Stromal cell of bone marrow (primary cell): ENCODE measurements around the gene ZNF451.
A peak's percentile ranks its signal among the peaks of the same experiment; 100 is the strongest.

Experiments used
- DNase-seq: peaks from one replicate; pipeline ENCODE4 v3.0.0-alpha.2; 2012; ENCODE audit warnings: low read depth

ZNF451 gene

DNA sequence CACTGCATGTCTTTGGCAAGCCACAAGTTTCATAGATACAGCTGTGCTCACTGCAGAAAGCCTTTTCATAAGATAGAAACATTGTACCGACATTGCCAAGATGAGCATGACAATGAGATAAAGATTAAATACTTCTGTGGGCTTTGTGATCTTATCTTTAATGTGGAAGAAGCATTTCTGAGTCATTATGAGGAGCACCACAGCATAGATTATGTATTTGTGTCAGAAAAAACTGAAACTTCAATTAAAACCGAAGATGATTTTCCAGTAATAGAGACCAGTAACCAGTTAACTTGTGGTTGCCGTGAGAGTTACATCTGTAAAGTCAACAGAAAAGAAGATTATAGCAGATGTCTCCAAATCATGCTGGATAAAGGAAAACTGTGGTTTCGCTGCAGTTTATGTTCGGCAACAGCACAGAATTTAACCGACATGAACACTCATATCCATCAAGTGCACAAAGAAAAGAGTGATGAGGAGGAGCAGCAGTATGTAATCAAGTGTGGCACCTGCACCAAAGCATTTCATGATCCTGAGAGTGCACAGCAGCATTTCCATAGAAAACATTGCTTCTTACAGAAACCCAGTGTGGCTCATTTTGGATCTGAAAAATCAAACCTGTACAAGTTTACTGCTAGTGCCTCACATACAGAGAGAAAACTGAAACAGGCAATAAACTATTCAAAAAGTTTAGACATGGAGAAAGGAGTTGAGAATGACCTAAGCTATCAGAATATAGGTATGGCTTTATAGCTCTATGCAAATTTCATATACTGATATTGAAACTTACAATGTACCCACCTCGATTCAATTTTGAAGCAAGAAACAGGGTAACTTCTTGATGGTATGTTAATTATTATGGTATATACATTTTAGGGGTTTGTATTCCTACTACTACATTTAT, 58.2 kb downstream of the ZNF451 start:
- no peak for DNase-seq

DNA sequence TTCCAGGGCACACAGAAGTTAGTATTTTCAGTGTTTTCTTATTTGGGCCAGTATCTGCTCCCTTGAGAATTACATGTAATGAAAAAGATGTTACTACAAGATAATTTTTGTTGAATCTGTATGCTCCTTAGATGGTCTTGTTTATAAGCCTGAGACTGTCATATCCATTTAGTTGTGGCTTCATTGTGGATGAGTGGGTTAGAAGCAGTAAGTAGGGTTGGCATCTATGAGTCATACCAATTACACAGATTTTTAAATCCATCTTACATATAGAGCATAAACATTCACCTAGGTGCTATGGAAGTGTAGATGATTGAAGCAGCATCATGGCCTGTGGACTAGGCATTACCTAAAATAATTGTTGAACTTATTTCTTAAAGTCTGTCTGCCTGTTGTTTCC, 68.7 kb downstream of the ZNF451 start:
- no peak for DNase-seq

DNA sequence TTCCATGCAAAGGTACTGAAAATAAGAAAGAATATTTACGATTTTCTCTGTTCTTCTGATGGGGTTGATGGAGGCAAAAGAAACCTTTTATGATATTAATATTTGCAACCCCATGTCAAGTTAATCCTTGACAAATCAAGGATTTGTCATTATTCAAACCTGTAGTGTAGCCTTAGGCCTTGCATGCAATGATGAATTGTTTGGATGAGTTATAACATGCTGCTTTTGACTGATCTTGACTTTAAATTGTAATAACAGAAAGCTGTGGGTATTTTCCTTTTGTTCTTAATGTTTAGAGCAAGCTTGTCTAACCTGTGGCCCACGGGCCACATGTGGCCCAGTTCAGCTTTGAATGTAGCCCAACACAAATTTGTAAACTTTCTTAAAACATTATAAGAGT, 69.1 kb downstream of the ZNF451 start:
- no peak for DNase-seq

DNA sequence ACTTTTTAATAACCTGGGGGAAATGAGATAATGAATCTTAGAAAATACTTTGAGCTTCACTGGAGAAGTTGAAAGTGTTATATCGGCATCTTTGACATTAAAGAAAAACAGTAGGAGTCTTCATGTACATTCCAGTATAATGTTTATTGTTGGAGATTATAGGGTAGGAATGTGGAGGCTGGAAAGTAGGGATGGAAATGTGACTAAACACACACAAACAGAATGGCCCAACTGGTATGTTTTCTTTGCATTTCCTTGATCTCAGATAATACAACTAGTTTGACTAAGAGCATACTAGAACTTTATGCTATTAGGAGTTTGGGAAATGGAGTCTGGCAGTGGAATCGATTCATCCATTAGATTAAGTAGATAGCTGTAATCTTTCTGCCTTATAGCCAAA, 72.0 kb downstream of the ZNF451 start:
- DNase-seq = no peak

DNA sequence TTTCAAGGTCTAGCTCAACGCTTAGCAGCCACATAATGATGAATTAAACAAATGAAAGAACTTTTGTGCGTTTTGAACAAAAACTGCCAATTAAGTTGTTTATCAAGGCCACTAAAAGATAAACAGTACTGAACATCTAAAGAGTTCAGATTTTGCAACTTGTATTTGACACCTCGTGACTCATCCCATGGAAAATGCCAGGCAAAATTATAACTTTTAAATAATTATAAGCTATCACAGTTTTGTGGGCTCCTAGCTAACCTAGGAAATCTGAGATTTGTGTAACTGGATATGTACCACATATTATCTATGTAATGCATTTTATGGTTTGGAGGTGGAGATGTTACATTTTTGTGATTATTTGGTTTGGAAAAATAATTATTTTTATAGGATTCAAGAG, 72.5 kb downstream of the ZNF451 start:
- no peak for DNase-seq

DNA sequence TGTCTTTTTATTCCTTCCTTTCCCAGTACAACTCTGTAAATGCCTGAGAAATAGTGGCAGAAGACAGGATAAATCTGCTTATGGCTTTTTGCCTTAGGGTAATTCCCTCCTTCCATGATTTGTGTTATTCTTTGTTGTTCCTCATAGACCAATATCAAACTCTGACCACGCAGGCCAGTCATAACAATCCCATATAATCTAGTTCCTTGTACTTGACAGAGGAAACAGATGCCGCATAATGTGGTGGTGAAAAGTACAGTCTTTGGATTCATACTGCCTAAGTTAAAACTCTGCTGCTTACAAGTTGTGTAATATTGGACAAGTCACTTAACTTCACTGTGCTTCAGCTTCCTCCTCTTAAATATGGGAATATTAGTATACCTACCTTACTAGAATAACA, 74.0 kb downstream of the ZNF451 start:
- DNase-seq = no peak

DNA sequence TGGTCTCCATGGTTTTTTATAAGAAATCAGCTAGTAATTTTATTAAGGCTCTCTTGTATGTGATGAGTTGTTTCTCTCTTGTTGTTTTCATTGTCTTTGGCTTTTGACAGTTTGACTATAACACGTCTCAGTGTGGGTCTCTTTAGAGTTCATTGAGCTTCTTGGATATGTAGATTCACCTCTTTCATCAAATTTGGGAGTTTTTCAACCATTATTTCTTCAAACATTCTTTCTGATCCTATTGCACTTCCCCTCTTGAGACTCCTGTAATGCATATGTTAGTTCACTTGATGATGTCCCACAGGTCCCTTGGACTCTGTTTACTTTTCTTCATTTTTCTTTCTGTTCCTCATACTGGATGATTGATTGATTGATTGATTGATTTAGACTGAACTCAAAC, 75.1 kb downstream of the ZNF451 start:
- no peak for DNase-seq

DNA sequence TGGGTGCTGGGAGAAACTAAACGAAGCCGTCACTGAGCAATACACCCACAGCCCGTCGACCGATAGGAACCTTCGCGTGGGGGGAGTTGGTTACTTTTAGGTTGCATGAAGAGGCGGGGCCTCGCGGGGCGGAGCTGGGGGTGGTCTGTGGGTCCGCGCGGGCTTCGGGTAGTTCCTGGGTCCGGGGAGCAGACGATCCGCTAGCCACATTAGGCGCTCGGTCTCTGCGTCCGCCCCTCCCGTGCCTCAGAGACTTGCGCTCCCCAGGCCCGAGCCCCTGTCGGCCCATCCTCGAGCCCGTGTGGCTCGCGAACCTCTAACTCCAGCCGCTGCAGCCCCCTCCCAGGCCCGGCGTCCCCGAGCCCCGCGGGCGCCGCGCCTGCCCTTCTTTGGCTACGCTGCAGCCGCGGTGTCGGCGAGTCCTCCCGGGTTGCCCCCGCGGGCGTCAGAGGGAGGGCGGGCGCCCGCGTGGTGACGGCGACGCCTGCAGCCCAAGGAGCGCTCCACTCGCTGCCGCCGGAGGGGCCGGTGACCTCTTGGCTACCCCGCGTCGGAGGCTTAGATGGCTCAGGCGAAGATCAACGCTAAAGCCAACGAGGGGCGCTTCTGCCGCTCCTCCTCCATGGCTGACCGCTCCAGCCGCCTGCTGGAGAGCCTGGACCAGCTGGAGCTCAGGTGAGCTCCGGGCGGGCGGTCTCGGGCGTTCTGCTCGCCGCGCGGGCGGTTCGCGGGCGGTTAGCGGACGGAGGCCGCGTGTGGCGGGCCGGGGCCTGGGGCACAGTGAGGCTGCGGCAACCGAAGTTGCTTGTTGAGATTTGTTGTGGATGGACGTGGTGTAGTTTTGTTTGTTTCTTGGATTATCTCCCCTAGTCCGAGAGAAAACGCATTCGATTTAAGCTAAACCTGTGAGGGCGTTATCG, 82.4 kb downstream of the ZNF451 start, which contains the start of gene BAG2:
Gene BAG2 (plus strand): TSS at position 191 of the 920 bp plus-strand sequence. CDS start 372 bp downstream, at position 563.
- DNase-seq = peak; percentile 82

DNA sequence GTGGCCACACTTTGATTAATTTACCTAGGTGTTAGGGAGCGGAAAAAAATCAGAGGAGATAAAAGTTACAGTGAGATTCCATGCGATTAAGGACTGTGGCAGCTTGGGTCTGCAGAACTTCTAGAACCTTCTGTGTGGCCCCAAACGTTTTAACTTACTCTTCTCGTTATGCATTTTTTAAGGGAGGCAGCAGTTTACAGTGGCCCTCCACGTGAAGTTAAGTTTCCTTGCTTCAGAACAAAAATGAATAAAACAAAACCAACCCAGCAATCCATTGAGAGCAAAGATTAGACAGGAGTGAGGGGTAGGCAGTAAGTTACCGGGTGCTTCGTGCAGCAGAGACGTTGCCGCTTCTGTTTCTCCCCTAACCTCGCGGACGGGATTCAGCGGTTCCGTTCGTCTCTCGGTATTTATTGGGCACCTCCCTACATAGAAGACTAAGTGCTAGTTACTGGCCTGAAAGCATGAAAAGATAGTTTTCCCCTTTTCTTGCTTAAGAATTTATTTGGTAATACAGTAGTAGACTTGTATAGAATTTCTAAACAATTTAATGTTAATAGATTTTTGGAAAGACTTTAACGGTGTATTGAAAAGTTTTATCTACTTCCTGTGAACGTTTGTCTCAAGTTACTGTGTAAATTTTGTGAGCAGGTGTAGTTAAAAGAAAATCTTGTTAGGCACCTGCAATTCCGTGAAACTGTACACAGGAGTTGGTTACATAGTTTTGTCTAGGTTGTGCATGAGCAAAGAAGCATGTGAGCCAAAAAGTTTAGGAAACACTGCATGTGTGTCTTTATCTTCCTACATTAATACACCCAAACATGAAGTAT, 83.3 kb downstream of the ZNF451 start:
- DNase-seq = no peak

DNA sequence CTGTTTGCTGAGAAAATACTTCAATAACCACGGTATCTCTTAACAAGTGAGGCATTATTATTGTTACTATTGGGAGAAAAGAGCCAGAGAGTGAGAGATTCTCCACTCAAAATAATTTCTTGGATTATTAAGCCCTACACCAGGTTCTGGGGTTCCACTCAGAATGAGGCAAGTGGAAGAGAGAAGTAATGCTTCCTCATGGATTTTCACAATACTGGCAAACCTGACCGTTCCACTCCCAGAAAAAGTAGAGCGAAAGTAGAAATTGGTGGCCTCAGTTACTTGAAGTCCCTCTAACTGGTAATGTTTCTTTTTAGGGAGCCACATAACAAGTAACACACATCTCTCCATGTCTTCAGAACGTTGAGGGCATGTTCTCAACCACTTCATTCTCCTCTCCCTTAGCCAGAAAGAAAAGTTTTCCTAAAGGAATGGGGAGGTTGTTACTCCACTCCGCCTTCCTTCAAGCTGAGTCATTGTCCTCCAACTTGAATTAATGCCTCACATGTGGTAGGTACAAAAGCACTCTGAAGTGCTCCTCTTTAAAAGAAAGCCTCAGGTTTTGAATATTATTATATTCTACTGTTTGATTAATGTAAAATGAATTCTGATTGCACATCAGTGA, 84.0 kb downstream of the ZNF451 start:
- DNase-seq = peak; percentile 70

DNA sequence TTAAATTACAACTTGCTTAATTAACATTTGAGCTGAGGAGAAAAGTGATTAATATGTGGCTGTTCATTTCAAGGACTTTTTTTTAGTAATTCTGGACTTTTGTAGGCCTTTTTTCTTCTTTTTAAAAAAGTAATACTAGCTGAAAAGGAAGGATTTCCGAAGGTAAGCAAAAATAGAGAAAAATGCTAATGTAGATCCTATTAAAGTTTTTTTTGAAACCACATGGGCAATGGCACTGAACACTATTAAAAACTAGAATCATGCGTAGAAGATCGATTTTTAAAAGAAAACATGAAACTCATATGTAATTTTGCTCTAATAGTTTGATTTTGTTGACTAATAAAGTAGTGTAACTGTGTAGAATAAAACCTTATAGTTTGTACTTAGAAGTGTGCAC, 84.5 kb downstream of the ZNF451 start:
- no peak for DNase-seq

DNA sequence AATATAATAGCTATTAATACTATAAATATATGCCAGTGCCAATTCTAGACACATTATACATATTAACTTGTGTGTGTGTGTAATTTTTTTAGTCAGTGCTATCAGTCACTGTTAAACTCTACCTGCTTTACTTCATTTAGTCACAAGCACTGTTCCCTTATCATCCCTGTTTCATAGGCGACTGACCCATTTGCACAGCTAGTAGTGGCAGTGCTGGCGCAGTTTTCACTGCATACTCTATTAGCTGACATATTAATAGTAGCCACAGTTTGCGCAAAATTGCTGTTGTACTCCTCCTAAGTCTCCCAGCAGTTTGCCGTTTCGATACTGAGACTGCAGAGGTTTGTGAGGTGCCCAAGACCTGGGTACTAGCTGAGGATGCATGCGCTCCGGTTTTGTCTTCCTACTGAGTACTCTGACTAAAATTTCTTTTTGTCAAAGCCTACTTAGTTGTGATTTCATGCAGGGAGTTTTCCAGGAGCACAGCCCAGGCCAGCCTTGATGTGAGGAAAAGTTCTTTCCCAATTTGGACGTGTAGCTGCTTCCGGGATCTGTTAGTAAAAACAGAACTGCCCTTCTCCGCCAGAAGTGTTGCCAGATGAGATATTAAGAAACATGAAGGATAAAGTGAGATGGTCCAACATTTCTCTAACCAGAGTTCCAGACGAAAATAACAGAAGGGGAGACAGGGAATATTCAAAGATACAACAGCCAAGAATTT, 87.7 kb downstream of the ZNF451 start:
- peak; percentile 53 for DNase-seq

DNA sequence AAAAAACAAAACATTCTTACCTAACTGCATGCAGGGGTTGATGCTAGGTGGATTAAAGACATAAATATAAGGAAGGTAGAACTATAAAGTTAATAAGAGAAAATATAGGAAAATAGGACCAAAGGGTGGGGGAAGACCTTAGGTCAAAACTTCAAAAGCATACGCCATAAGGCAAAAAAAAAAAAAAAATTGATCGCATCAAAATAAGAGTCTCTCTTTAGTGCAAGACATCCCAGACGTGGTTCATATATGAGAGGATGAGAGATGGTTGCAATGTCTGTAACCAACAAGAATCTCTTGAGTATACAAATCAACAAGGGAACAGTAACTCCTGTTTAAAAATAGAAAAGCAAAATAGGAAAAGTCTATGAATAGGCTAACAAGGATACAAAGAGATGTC, 90.6 kb downstream of the ZNF451 start:
- no peak for DNase-seq

DNA sequence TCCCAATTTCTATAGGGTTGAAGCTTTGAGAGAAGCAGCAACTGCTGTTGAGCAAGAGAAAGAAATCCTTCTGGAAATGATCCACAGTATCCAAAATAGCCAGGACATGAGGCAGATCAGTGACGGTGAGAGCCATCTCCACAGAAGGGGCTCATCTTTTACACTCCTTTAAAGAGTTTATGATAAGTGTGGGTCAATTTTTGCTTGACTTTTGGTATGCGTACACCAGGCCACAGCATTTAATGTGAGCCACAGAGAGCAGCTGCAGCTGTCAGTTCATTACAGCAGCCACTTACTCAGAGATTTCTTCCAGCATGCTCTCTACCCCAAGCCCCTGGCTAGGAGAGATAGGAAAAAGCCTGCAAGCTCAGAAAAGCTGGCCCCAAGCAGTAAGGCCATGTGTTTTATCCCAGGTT, 92.0 kb downstream of the ZNF451 start:
- no peak for DNase-seq

DNA sequence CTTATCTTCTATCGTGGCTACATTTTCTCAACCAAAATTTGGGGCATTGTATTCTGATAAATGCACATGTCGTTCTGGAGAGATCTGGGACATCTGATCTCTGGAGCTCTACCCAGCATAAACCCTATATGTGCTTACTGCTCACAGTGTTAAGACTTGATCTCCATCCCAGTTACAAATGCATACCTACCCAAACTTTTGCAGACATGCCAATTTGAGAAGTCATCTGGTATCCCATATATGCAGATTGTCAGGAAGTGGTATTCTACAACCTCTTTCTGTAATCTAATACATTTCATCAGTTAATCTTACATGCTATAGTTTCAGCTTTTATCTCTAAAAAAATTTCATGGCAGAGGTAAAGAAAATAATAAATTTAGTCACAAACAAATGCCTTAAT, 93.3 kb downstream of the ZNF451 start:
- no peak for DNase-seq

DNA sequence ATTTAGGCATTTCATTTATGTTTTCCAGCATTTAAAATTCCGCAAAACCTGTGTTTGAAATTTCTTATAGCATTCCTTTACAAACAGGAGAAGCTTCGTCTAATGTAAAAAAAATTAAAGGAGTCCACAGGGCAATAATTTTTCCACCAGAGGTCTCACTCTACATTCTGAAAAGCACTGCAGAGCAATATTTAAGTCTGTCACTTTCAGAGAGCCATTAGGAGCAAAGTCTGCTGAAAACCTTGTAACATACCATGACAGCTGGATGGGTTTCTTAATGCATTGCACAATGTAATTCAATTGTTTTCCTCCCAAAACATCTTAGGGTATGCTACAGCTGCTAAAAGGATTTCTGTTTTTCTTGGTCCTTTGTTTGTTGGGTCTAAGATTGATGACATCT, 100.2 kb downstream of the ZNF451 start:
- peak; percentile 29 for DNase-seq

DNA sequence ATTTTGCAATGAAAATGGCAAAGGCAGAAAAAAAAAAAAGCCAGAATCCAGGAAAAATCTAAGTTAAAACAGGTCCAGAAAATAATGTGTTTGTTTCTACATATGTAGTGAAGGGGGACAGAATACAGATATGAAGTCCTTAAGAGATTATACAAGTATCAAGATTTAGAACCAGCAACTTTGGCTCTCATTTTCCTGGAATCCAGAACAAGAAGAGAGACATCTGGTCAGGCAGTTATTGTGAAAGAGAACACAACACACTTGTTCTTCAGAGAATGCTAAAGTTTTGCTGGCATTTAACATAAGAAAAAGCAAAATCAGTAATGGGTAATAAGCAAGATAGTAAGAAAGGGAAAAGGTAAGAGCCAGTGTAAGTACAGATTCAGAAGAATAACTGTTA, 103.2 kb downstream of the ZNF451 start:
- no peak for DNase-seq

DNA sequence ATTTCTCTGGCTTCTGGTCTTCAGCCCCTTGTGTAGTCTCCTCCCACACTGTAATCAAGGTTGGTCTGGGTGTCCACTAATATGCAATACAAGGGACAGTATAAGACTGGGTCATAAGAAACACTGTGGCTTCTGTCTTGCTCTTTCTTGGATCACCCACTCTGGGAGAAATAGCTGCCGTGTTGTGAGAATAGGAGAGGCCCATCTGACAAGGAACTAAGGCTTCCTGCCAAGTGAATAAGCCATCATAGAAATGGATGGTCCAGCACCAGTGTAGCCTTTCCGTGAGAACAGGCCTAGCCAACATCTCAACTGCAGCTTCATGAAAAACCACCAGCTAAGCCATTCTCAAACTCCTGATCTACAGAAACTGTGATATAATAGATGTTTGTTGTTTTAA, 105.5 kb downstream of the ZNF451 start:
- DNase-seq = no peak

DNA sequence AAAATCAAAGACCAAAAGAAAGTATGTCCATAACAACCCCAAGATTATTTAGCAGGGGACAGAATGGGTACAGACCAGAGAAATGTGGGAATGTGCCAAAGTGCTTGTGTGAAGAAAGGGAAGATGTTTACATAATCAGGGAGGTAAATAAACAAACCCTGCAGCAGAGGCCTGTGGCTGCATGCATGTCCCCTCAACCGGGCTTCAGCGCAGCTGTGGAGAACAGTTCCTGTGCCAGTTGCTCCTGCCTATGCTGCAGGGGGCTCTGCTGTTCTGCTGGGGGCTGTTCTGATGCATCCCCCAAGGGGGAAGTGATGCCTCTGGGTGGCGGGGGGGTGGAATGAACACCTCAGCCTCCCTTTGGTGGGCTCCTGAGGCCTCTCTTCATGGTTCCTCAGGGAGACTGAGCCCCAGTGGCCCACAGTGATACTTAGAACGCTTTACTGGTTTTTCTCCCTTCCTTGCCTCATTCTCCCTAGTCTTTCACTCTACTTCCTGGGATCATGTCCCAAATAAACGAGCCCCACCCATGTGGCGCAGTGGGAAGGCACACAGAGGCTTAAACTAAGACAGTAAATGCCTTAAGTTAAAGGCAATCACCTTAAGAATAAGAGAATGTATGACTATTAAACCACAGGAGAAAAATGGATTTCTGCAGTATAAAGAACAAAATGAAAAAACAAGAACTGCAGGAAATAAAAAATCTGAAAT, 109.1 kb downstream of the ZNF451 start:
- no peak for DNase-seq

DNA sequence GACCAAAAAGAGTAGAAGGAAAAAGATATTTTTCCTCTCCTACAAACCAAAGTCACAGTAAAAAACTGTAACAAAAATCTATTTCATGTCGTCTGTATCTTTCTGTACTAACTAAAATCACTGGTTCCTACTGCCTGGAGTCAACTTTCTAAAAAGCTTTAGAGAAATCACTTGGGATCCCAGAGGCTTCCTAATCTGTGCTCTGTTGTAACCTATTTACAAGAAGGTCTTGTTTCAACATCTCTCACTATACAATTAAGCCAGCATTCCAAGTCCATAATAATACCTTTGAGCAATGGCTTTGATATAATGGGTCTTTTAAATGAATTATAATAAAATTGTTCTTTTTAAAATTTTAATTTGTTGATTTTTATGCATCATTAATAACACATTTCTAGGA, 111.7 kb downstream of the ZNF451 start:
- no peak for DNase-seq
